Heart left ventricle (tissue), 16 donors: ENCODE measurements around the gene ARHGAP11A. TPM values are rescaled to one million over a fixed set of nuclear protein-coding genes. Genes with fewer than 3 reads are reported as not detected.
"Not testable (repeated sequence)": the region's sequence is repeated elsewhere in the genome, so short reads cannot be mapped to it uniquely, and the experiment has no call there.

Experiments
- ATAC-seq, 4 donors: fragments of 200-7000 bp; cut with Tn5 transposase; one replicate each; pipeline ENCODE4 v1.9.1; 2020 to 2022; ENCODE audit warnings: moderate library complexity in 4 of 4, mild to moderate bottlenecking in 3 of 4, moderate number of reproducible peaks in 1 of 4
- DNase-seq, 5 donors: peaks; one replicate each; pipeline ENCODE4 v3.0.0-alpha.2; 2020
- H3K27ac ChIP-seq, 12 donors: fragments of 200-600 bp; sonication (generic) in 4 of 12; one replicate each; pipeline versions ENCODE4 v1.5.0 to v1.8.0; 2016 to 2022; ENCODE audit warnings: mild to moderate bottlenecking in 2 of 12
- H3K27me3 ChIP-seq, 9 donors: fragments of 200-600 bp; sonication (generic) in 2 of 9; one replicate each; pipeline versions ENCODE4 v1.5.1 to v1.8.0; 2016 to 2022; ENCODE audit warnings: mild to moderate bottlenecking in 3 of 9
- H3K36me3 ChIP-seq, 9 donors: fragments of 200-600 bp; sonication (generic) in 2 of 9; one replicate each; pipeline versions ENCODE4 v1.5.0 to v1.8.0; 2018 to 2022; ENCODE audit warnings: mild to moderate bottlenecking in 2 of 9
- H3K4me1 ChIP-seq, 12 donors: fragments of 200-600 bp; sonication (generic) in 4 of 12; one replicate each; pipeline versions ENCODE4 v1.5.0 to v1.8.0; 2016 to 2022; ENCODE audit warnings: mild to moderate bottlenecking in 3 of 12
- H3K4me3 ChIP-seq, 12 donors: fragments of 200-600 bp; sonication (generic) in 4 of 12; one replicate each; pipeline versions ENCODE4 v1.5.0 to v1.8.0; 2017 to 2022; ENCODE audit warnings: mild to moderate bottlenecking in 9 of 12, moderate library complexity in 4 of 12
- H3K9me3 ChIP-seq, 12 donors: fragments of 200-600 bp; sonication (generic) in 4 of 12; one replicate each; pipeline versions ENCODE4 v1.5.0 to v1.8.0; 2016 to 2022; ENCODE audit warnings: mild to moderate bottlenecking in 1 of 12
- WGBS, 4 donors: extraction: QIAGEN DNeasy Blood & Tissue Kit in 2 of 4; methylation state at CpG; one replicate each; pipeline versions ENCODE4 v1.1.5 to v1.1.7; 2013 to 2018; 5-methylcytosine and 5-hydroxymethylcytosine counted together
- intact Hi-C, 10 donors: fragments of 100-400 bp; cut with DNase I; formaldehyde crosslinking; loops; one replicate each; pipeline versions ENCODE4 v1.11.1 to v1.14.2; 2022
- long read RNA-seq, 3 donors: library from polyadenylated mRNA; unstranded; transcript quantifications; one replicate each; pipeline ENCODE4 v2.0.0, GENCODE V29; 2020 to 2021
- polyA plus RNA-seq, 2 donors: library from polyadenylated mRNA; stranded (reverse); fragments of 200-250 nt; gene quantifications; one replicate each; pipeline ENCODE4 v1.2.3, GENCODE V29; 2013
- total RNA-seq, 9 donors: library from RNA; depleted of rRNA in 2 of 9; stranded (reverse); fragments of >200 nt in 2 of 9; fragmentation: NEBNext Ultra II Directional in 3 of 9; extraction: Animal tissue kit (Norgen Biotek cat#: 25700) in 3 of 9; gene quantifications; one replicate each; pipeline versions ENCODE4 v1.1.0 to v1.2.4, GENCODE V29; 2016 to 2023
- donor health status: ischemic (EF 13 %, LVEDD 7.1; RV severe dilation, severe dysfunction).
- donor health status: healthy with polysubstance abuse.
- donor health status: DM: no; HTN: yes; CAD: no.
- donor health status: DM: no; HTN: no; CAD: no.
- donor health status: ischemic (EF 25% LVEDD 6.9; RV normal size, moderate dysfunction).
- donor health status: ischemic (EF 25% LVEDD 5.7; RV mildly dilated, moderate dysfunction).
- donor health status: healthy.
- donor health status: DM: yes; HTN: yes; CAD: no.
- donor health status: ischemic (EF 35%, LVEDD 5.7; RV mildly dilated, moderate dysfunction).
- donor health status: nonischemic (EF 11% LVEDD 7.7; RV severe dilation, severe dysfunction).
- donor health status: DM: yes; HTN: yes; CAD: no.
- donor health status: PGD.
- donor health status: ischemic (EF 29% LVEDD 5.4; RV normal size, mild dysfunction).
- donor health status: nonischemic (EF 23%, LVEDD 6.1; RV moderate dilation, normal function).

The ARHGAP11A gene, protein sequence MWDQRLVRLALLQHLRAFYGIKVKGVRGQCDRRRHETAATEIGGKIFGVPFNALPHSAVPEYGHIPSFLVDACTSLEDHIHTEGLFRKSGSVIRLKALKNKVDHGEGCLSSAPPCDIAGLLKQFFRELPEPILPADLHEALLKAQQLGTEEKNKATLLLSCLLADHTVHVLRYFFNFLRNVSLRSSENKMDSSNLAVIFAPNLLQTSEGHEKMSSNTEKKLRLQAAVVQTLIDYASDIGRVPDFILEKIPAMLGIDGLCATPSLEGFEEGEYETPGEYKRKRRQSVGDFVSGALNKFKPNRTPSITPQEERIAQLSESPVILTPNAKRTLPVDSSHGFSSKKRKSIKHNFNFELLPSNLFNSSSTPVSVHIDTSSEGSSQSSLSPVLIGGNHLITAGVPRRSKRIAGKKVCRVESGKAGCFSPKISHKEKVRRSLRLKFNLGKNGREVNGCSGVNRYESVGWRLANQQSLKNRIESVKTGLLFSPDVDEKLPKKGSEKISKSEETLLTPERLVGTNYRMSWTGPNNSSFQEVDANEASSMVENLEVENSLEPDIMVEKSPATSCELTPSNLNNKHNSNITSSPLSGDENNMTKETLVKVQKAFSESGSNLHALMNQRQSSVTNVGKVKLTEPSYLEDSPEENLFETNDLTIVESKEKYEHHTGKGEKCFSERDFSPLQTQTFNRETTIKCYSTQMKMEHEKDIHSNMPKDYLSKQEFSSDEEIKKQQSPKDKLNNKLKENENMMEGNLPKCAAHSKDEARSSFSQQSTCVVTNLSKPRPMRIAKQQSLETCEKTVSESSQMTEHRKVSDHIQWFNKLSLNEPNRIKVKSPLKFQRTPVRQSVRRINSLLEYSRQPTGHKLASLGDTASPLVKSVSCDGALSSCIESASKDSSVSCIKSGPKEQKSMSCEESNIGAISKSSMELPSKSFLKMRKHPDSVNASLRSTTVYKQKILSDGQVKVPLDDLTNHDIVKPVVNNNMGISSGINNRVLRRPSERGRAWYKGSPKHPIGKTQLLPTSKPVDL
- 10 to 100 TPM in 1 of 9 donors, 1 to 10 TPM in 6, under 1 TPM in 2; 0.91 to 11.1 (median 1.9) TPM for total RNA-seq
- polyA plus RNA-seq = under 1 TPM; 0.61 to 0.87 TPM
- long read RNA-seq, donor 1 = 0 reads
- long read RNA-seq, donor 2 = 0 reads
- long read RNA-seq, donor 3, full-length matches to known transcripts = 2 of 4 reads
- long read RNA-seq, donor 3, partial matches to known transcripts = 1 of 4 reads
- long read RNA-seq, donor 3, other reads (novel, unspliced or antisense) = 1 of 4 reads

DNA sequence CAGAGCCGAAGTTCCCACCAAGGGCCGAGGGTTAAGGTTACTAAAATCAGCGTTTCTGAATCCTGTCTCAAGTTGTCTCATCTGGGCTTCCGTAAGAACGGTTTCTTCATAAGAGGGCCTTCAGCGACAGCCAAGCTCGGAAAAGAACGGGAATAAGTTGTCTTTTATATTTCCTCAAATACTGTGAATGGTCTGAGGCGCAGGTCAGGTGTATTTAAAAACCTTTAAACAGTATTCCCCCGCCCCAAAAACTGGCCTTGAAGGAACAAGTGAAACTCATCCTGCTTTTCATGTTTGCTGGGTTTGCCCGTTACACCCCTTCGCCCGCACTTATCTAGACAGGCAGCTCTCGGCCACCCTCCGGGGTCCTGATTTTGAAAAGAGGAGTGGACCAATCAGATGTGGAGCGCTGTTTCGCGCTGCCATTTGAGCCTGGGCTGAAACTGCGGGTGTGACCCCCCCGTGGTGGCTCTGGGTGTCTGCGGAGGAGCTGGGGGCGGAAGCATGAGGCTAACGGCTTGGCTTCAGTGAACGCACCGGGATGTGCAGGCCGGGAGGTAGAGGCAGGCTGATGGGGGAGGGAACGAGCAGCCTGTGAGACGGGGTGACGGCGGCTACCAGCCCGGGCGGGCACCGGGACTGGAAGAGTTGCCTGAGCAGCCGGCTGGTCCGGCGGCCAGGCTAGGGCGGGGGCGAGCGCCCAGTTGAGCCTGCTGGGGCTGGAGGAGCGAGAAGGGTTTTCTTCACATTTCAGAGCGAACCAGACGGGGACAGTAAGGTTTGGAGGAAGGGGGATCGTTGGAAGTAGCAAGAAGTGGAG, at the start of gene ARHGAP11A:
Gene ARHGAP11A, plus strand, starts transcription at position 454 of the 820 bp plus-strand sequence. CDS start 708 bp downstream, outside the sequence.
- Histone ChIP-seq H3K27ac (peak within 1 kb of the TSS in 11 of 12 donors; percentile 72 to 94 (median 85)), H3K4me3 (peak within 1 kb of the TSS; percentile 26 to 66 (median 56)), H3K4me1 (peaks cover 0 to 10% (median 0%) of the 10 kb centered on the region in 12 donors)
- ATAC-seq (peak; percentile 91 to 95 (median 94)), DNase-seq (peak; percentile 78 to 88 (median 85))
- H3K9me3 ChIP-seq, H3K27me3 ChIP-seq, intact Hi-C loops, H3K36me3 ChIP-seq: not testable (repeated sequence)
- WGBS, 4 donors = 0 to 1% (median 1%) methylated on average over 16 to 35 of the region's 43 CpGs

DNA sequence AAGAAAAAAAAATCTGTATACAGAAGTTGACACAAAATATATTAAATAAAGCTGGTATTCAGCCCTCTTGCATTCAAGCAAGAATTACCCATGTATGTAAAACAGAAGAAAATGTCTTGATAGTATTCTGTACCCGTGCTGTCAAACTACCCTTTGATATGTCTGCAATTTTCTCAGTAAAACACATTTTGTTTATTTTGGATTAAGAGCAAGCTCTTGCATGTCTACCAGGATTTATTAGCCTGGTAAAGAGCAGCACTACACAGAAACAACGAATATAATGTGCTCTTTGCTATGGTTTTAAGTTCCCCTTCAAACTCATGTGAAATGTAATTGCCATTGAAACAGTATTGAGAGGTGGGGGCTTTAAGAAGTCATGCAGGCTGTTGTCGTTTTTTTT, 46.3 kb upstream of the ARHGAP11A start:
- ATAC-seq, DNase-seq, H3K4me1 ChIP-seq, intact Hi-C loops, H3K27ac ChIP-seq, H3K9me3 ChIP-seq, H3K27me3 ChIP-seq, H3K4me3 ChIP-seq, H3K36me3 ChIP-seq: not testable (repeated sequence)
- WGBS, 4 donors = 22 to 46% (median 33%) methylated on average over 1 of the region's 3 CpGs

DNA sequence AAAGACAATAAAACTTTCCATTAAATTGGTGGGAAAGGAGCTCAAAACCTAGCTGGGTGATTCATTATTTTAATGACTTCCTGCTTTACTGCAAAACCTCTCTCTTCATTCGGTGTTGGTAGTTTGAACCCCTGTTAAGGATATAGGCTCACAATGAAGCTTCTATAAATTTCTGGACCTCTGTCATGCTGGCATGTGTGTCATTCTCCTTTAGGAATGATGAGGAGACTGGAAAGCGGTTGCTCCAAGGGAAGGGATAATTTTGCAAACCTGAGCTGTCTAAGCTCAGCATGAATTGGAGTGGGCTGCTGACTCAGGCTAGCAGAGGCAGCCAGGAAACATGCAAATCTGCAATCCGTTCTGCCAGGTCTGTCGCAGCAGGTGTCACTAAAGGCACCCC, 36.8 kb upstream of the ARHGAP11A start:
- DNase-seq, intact Hi-C loops: not testable (repeated sequence)

DNA sequence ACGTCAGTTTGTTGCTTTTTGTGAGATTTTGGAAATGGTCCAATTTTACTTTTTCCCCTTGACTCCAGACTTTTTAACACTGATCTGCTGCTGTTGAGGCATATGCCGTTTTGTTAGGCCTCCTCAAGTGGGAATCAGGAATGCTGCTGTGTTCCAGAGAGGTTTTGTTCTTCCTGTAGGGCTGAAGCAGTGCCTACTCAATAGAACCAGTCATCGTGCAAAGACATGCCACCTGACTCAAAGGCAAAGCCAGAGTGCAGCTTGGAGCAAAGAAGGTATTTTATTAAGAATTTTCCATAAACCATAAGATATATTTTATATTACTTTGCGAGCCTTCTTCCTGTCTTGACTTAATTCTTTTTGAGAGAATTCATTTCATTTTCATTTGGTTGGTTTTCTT, 29.5 kb upstream of the ARHGAP11A start:
- H3K9me3 ChIP-seq, H3K4me1 ChIP-seq, H3K27ac ChIP-seq, H3K36me3 ChIP-seq, H3K27me3 ChIP-seq, H3K4me3 ChIP-seq, DNase-seq, ATAC-seq, intact Hi-C loops: not testable (repeated sequence)
- 84 to 95% (median 88%) methylated on average over 2 to 3 of the region's 4 CpGs for WGBS, 4 donors

More for the DNA sequence above, 36.8 kb upstream of the ARHGAP11A start:
- H3K4me3 ChIP-seq, H3K27ac ChIP-seq, H3K4me1 ChIP-seq, H3K9me3 ChIP-seq, H3K27me3 ChIP-seq, ATAC-seq, H3K36me3 ChIP-seq: not testable (repeated sequence)
- 45 to 100% (median 67%) methylated on average over 1 to 2 of the region's 4 CpGs for WGBS, 4 donors

DNA sequence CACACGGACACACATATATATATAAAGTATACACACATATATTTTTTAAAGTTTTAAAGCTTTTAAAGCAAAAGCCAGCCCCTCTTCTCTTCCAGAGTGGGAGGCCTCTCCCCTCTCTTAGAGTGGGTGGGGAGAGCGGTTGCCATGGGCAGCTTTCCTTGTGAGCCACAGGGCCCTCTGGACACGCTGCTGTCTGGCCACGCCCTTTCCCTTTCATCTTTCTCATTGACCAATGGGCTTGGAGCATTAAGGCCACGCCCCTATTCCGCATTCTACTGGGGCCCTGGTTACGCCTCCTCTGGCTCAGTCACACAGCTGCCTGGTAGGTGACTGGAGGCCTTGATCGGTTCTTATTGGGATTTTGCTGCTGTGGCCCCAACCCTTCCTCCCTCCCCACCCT, 22.2 kb upstream of the ARHGAP11A start, which contains the start of gene GOLGA8N:
Gene GOLGA8N, plus strand, starts transcription at position 306 of the 400 bp plus-strand sequence.
- H3K27me3 ChIP-seq, ATAC-seq, H3K4me3 ChIP-seq, H3K9me3 ChIP-seq, H3K27ac ChIP-seq, H3K36me3 ChIP-seq, DNase-seq, H3K4me1 ChIP-seq, intact Hi-C loops: not testable (repeated sequence)
- 79 to 100% (median 87%) methylated on average over 1 to 7 of the region's 8 CpGs for WGBS, 4 donors

DNA sequence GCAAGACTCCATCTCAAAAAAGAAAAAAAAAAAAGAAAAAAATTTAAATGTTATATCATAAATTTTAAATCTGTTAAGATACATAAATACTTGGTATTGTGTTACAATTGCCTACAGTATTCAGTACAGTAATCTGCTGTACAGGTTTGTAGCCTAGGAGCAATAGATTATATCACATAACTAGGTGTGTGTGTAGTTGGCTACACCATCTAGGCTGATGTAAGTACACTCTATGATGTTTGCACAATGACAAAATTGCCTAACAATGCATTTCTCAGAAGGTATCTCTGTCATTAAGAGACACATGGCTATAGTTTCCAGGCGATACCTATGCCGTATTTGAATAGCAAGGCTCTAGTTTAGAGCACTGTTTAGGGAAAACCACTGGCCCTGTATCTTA, 5.8 kb upstream of the ARHGAP11A start:
- not testable (repeated sequence) for ATAC-seq

More for the DNA sequence above, 5.8 kb upstream of the ARHGAP11A start:
- H3K27me3 ChIP-seq, H3K27ac ChIP-seq, H3K4me1 ChIP-seq, DNase-seq, H3K9me3 ChIP-seq, intact Hi-C loops, H3K36me3 ChIP-seq, H3K4me3 ChIP-seq: not testable (repeated sequence)
- 89 to 97% (median 96%) methylated on average over 2 of the region's 2 CpGs for WGBS, 4 donors
